Stimulated activated CD8-positive, alpha-beta memory T cell treated with anti-CD3 and anti-CD28 coated beads, Interleukin-15, amount 100 ng/mL, for 48 hours (primary cell): ENCODE measurements around the gene OR52E1.
"Not testable (repeated sequence)": the region's sequence is repeated elsewhere in the genome, so short reads cannot be mapped to it uniquely, and the experiment has no call there.

Experiments used
- DNase-seq, 2 donors: peaks; one replicate each; pipeline ENCODE4 v3.0.0-alpha.2; 2020; ENCODE audit warnings: low read depth in 2 of 2

Gene OR52E1

GRCh38 chr11:5069272-5069671 lies at the start of gene OR52E1:
Gene OR52E1, plus strand, starts transcription at chr11:5069572.
- DNase-seq: no peak

DNA sequence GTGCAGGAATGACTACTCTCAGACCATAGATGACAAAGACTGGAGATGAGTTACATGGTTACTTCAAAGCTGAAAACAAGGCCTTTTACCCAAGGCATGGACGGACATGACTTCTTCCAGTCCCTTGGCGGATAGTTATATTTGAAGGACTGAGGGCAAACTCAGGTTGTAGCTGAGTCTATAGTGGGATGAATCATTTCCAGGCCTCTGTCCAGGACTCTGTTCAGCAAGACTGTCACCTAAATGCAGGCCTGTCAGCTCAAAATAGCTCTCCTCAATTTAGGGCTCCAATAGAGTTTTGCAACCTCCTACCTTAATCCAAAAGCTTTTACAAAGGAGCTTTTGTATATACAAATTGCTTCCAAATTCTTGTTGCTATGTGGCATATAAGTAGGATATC lies 47.4 kb upstream of the OR52E1 start:
- DNase-seq: no peak

DNA sequence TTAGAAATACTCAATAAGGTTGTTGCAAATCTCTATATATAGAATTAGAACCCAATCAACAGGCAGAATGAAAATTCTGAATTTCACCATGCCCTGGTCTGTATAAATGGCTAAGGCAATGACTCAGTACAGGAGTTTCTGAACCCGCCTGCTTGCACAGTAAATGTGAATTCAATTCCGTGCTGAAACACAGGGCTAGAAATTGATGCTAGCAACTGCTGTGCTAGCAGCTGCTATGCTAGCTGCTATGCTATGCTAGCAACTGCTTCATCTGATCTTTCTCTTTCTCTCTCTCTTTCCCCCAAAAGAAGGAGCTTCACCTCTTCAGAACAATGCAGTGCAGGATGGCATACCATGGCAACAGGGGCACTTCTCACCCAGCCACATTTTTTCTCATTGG lies 32.7 kb upstream of the OR52E1 start:
- no peak for DNase-seq

- DNase-seq: no peak
Observed at GRCh38 chr11:5037926-5038325, 31.4 kb upstream of the OR52E1 start.

DNA sequence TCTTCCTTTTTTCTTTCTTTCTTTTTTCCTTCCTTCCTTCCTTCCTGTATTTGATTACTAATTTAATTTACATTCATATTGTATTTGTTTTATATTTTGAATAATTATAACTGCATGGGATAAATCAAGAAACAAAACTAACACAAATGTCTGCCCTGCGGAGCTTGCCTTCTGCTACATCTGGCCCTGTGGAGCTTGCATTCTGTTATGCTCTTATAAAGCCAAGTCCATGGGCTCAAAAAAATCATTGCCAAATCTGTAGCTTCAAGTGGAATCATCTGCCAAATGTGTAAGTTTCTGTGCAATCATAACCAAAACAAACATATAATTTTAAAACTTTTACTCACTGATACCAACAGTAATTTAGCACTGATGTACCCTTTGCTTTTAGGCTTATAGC lies 31.0 kb upstream of the OR52E1 start:
- no peak for DNase-seq

DNA sequence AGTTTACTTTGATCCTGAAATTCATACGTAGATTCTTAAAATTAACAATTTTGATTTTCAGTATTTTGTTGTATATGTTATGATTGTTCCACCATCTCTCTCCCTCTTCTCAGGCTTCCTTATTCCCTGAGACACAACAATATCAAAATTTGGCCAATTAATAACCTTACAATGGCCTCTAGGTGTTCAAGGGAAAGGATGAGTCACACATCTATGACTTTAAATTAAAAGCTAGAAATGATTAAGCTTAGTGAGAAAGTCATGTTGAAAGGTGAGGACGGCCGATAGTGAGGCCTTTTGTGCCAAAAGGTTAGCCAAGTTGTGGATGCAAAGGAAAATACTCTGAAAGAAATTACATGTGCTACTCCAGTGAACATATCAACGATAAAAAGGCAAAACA lies 28.5 kb upstream of the OR52E1 start:
- no peak for DNase-seq

- no peak for DNase-seq
Observed at GRCh38 chr11:5042091-5042490, 27.3 kb upstream of the OR52E1 start.

GRCh38 chr11:5043380-5043779 lies 26.0 kb upstream of the OR52E1 start:
- DNase-seq: no peak

DNA sequence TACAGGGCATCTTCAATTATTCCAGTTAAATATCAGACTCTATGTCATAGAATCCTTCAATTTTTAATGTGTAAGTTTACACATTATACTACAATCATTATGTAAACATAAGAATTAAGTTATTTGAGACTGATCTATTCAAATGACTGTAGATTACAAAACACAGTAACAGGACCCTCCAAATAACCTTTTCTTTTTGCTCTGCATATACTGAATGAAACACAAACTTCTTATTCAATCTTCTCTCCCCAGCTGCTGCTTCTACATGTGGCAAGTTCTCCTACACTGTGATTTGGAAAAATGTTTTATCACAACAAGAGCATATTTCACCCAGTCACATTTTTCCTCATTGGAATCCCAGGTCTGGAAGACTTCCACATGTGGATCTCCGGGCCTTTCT lies 23.1 kb upstream of the OR52E1 start, which contains the start of gene OR52J3:
Gene OR52J3 (plus strand): TSS at position 301 of the 400 bp plus-strand sequence. CDS start 0 bp downstream, at position 301.
- DNase-seq: no peak

- DNase-seq: no peak
Observed at GRCh38 chr11:5046754-5047330, 22.5 kb upstream of the OR52E1 start.

DNA sequence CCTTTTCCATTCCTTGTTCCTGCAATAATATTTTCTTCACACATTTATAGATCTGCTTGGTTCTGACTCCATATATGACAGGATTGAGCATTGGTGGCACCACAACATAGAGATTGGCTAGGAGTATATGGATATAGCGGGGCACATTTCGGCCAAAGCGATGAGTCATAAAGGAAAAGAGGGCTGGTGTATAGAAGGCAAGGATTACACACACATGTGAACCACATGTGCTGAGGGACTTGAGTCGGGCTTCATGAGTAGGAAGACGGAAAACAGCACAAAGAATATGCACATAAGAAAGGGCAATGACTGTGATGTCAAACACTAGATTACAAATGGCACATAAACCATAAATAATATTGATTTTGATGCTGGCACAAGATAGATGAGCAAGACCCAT lies 10.7 kb upstream of the OR52E1 start:
- DNase-seq: not testable (repeated sequence)

DNA sequence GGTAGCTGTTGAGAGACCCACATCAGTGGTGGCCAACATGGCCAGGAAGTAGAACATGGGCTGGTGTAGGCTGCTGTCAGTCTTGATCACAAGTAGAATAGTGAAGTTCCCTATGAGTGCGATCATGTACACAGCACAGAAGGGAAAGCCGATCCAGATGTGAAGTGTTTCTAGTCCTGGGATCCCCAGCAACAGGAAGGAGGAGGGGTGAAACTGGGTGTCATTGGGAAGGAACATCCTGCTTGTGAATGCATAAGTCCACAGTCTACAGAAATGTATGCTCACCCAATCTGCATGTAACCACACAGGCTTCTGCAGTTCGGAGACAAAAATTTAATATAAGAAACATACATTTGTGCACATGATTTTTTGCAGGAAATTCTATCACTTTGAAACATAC lies 10.0 kb upstream of the OR52E1 start, which contains the start of gene OR52E2:
Gene OR52E2 (minus strand): TSS at position 237 of the 400 bp plus-strand sequence. CDS start 0 bp downstream, at position 237.
- DNase-seq: no peak

GRCh38 chr11:5065027-5065426 lies 4.3 kb upstream of the OR52E1 start:
- DNase-seq: no peak

DNA sequence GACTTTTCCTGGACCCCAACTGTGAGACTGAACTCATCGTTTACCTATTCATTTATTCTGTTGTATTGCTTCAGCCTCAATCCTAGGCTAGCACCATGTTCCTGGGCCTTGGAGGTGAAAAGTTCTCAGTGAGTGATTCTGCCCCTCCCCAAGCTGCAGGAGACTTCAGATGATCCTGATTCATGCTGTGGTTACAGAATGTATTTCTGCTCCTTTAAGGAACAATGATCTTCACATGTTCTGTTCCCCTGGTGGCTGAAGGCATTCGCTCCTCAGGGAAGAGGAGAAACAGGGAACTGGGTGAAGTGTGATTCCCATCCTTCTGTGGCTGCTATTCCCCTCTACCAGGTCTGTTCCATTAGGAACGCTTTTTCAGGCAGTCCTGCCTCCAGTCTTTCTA lies 2.4 kb downstream of the OR52E1 start:
- DNase-seq: no peak

DNA sequence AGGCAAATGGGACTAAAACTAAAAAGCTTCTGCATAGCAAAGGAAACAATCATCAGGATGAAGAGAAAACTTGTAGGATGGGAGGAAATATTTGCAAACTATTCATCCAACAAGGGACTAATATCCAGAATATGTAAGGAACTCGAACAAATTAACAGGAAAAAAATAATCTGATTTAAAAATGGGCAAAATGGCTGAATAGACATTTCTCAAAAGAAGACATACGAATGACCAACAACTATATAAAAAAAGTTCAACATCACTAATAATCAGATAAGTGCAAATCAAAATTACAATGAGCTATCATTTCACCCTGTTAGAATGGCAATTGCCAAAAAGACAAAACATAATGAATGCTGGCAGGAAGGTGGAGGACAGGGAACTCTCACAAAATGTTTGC lies 12.0 kb downstream of the OR52E1 start:
- no peak for DNase-seq

DNA sequence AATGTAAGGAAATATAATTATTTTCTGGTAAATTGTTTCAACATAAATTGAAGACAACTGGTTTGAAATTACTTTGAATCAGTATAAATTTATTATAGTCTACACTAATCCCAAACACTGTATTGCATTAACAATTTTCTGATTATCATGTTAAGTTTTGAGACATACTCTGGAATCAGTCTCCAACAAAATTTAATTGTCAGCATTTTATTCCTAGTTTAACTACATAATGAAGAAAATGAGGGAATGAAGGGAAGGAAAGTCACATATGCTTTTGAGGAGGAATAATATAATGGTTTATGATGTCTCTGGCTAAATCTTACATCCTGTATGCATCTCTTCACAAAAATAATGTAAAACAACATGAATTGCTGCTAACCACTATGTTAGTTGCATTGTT lies 14.2 kb downstream of the OR52E1 start:
- DNase-seq: no peak

DNA sequence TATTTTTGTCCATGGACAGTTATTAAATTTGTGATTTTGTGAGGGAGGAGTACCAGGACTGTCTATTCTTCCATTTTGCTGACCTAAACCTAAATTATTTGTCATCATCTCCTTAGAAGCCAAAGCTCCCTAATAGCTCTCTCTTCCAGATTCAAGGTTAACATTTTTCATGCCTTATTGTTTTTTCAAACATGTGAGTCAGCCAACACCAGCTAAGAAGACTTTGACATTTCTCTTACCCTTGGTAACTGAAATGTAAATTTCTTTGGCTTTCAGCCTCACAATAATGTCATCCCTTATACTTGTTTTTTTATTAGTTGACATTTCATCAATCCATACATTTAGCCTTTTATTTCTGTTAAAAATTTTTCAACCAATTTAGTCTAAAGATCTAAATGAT lies 19.2 kb downstream of the OR52E1 start:
- DNase-seq: no peak

- no peak for DNase-seq
Observed at GRCh38 chr11:5090668-5091067, 21.3 kb downstream of the OR52E1 start.

DNA sequence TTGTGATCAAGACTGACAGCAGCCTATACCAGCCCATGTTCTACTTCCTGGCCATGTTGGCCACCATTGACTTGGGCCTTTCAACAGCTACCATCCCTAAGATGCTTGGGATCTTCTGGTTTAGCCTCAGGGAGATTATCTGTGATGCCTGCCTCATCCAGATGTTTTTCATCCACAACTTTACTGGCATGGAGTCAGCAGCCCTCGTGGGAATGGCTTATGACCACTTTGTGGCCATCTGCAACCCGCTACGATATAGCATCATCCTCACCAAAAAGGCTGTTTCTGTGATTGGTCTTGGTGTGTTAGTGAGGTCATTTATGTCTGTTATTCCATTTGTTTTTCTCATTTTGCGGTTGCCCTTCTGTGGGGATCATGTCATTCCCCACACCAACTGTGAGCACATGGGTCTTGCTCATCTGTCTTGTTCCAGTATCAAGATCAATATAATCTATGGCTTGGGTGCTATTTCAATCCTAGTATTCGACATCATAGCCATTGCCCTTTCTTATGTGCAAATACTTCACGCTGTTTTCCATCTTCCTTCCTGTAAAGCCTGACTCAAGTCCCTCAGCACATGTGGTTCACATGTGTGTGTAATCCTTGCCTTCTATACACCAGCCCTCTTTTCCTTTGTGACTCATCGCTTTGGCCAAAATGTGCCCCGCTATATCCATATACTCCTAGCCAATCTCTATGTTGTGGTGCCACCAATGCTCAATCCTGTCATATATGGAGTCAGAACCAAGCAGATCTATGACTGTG lies 23.6 kb downstream of the OR52E1 start:
- no peak for DNase-seq

- no peak for DNase-seq
Observed at GRCh38 chr11:5096011-5096410, 26.6 kb downstream of the OR52E1 start.

DNA sequence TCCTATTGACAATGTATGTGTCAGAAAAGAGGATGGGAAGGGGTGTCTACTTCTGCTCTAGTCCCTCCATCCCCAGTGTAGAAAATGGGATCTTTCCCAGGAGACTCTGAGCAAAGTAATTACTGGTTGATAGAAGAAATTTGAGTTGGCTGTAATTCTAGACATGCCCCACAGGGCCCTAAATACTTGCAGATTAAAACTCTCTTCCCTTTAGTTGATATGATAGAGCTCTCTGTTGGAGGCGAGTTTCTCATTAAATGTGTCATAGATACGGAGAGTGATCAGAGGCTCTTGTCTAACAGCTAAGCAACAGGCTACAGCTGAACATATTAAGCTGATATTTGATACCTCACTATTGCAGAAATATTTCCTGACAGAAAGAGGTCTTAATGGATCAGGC lies 32.9 kb downstream of the OR52E1 start:
- DNase-seq: no peak

DNA sequence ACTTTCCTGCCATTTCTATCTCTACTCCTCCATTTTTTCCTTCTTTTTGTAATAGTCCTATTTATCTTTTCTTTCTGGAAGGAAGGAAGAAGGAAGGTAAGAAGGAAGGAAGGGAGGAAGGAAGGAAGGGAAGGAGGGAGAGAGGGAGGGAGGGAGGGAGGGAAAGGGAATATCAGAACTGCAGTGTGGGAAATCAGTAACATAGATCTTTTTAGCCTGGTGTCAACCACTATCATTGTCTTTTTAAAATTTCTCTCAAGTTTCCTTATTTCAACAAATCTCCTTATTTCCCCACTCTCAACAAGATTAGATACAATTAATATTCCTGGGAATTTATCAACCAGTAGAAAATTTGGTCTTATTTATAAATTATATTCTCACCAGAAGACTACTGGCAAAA lies 33.7 kb downstream of the OR52E1 start:
- DNase-seq: no peak

- no peak for DNase-seq
Observed at GRCh38 chr11:5107285-5107684, 37.9 kb downstream of the OR52E1 start.

- DNase-seq: no peak
Observed at GRCh38 chr11:5115339-5115738, 46.0 kb downstream of the OR52E1 start.
